ENCODE results near the gene UFSP2.

DNA sequence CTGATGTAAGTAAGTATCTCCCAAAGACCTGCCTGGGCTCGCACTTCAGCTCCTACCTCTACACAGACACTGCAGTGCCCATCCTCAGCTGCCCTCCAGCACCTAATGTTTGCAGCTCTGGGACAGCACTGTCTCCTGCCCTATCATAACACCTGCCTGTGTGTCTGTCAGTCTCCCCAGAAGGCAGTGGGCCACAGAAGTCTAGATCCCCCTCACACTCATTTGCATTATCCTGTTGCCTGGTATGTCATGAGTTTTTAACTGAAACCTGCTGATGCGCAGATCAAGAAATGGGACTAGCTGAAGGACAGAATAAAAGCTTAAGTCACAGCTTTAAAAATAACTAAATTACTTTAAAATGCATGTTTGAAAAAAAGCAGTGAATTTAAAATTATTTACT, 73.0 kb downstream of the UFSP2 start:
- no peak for TF ChIP-seq CTCF (IDR thresholded peaks at IDR 0.05)
- no peak for TF ChIP-seq POLR2AphosphoS5 (IDR thresholded peaks at IDR 0.05)

Data from gastroesophageal sphincter (tissue), 3 donors.